Measurements from ENCODE around the gene EEIG1. TPM values are rescaled to one million over a fixed set of nuclear protein-coding genes. Genes with fewer than 3 reads are reported as not detected.

Gene EEIG1
- total and polyA plus RNA-seq, 10 of the 15 experiments (the other 5 are each of a cell fraction or from before 2014, with no cell fraction given): 1.2 to 75.9 (median 9.0) TPM

DNA sequence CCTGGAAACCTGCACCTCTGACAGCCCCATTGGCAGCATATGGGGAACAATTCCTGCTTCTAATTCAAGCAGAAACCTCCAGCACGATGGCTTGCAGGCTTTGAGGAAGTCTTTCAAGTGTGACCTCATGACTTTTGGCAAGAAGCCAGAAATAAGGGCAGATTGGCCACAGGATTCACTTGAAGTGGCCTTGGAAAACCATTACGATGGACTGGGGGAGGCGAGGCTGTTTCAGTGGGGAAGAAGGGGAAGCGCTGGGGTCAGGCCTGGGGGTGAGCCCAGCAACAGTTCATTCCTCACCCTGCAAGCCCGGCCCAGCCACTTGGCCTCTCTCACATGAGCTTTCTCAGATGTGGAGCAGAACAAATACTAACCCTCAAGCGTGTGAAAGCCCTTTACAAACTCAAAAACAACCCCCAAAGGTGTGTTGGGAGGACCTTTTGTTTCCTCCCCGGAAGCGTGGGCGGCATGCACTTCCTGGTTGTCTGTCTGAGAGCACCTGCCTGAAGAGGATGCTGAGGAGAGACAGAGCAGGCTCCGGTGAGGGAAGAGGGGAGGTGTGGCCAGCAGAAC is 26.9 kb upstream of the EEIG1 start (continued):
- TF ChIP-seq, protein P1, sequence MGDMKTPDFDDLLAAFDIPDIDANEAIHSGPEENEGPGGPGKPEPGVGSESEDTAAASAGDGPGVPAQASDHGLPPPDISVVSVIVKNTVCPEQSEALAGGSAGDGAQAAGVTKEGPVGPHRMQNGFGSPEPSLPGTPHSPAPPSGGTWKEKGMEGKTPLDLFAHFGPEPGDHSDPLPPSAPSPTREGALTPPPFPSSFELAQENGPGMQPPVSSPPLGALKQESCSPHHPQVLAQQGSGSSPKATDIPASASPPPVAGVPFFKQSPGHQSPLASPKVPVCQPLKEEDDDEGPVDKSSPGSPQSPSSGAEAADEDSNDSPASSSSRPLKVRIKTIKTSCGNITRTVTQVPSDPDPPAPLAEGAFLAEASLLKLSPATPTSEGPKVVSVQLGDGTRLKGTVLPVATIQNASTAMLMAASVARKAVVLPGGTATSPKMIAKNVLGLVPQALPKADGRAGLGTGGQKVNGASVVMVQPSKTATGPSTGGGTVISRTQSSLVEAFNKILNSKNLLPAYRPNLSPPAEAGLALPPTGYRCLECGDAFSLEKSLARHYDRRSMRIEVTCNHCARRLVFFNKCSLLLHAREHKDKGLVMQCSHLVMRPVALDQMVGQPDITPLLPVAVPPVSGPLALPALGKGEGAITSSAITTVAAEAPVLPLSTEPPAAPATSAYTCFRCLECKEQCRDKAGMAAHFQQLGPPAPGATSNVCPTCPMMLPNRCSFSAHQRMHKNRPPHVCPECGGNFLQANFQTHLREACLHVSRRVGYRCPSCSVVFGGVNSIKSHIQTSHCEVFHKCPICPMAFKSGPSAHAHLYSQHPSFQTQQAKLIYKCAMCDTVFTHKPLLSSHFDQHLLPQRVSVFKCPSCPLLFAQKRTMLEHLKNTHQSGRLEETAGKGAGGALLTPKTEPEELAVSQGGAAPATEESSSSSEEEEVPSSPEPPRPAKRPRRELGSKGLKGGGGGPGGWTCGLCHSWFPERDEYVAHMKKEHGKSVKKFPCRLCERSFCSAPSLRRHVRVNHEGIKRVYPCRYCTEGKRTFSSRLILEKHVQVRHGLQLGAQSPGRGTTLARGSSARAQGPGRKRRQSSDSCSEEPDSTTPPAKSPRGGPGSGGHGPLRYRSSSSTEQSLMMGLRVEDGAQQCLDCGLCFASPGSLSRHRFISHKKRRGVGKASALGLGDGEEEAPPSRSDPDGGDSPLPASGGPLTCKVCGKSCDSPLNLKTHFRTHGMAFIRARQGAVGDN (IDR thresholded peaks at IDR 0.05): no peak; the same call in 1 of the 2 replicates
- TF ChIP-seq ZNF24 (IDR thresholded peaks at IDR 0.05): no peak
- TF ChIP-seq RFX5 (IDR thresholded peaks at IDR 0.05; ENCODE audit: low read depth, low read length): no peak
- no peak for TF ChIP-seq JUNB (IDR thresholded peaks at IDR 0.05)
- TF ChIP-seq TCF3 (IDR thresholded peaks at IDR 0.05; ENCODE audit: borderline replicate concordance, insufficient read depth, low read depth, low read length): 0 out of 2 replicates have a peak, but pooled peaks have one; percentile 34
- TF ChIP-seq POLR2AphosphoS5 (IDR thresholded peaks at IDR 0.05; ENCODE audit: low read length): peak; percentile 51; the same call in 1 of the 2 replicates
- TF ChIP-seq, protein P2, sequence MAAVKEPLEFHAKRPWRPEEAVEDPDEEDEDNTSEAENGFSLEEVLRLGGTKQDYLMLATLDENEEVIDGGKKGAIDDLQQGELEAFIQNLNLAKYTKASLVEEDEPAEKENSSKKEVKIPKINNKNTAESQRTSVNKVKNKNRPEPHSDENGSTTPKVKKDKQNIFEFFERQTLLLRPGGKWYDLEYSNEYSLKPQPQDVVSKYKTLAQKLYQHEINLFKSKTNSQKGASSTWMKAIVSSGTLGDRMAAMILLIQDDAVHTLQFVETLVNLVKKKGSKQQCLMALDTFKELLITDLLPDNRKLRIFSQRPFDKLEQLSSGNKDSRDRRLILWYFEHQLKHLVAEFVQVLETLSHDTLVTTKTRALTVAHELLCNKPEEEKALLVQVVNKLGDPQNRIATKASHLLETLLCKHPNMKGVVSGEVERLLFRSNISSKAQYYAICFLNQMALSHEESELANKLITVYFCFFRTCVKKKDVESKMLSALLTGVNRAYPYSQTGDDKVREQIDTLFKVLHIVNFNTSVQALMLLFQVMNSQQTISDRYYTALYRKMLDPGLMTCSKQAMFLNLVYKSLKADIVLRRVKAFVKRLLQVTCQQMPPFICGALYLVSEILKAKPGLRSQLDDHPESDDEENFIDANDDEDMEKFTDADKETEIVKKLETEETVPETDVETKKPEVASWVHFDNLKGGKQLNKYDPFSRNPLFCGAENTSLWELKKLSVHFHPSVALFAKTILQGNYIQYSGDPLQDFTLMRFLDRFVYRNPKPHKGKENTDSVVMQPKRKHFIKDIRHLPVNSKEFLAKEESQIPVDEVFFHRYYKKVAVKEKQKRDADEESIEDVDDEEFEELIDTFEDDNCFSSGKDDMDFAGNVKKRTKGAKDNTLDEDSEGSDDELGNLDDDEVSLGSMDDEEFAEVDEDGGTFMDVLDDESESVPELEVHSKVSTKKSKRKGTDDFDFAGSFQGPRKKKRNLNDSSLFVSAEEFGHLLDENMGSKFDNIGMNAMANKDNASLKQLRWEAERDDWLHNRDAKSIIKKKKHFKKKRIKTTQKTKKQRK (IDR thresholded peaks at IDR 0.05; ENCODE audit: low read depth, low read length): no peak
- TF ChIP-seq ESRRA (IDR thresholded peaks at IDR 0.05; ENCODE audit: low read length): no peak
- TF ChIP-seq POU2F2 (IDR thresholded peaks at IDR 0.05; ENCODE audit: borderline replicate concordance, low read depth, low read length): no peak
- TF ChIP-seq EP300 (IDR thresholded peaks at IDR 0.05; ENCODE audit: borderline replicate concordance in 1 of 2, control insufficient read depth in 1 of 2, low read depth in 2 of 2, low read length in 2 of 2): no peak
- TF ChIP-seq, protein P3, sequence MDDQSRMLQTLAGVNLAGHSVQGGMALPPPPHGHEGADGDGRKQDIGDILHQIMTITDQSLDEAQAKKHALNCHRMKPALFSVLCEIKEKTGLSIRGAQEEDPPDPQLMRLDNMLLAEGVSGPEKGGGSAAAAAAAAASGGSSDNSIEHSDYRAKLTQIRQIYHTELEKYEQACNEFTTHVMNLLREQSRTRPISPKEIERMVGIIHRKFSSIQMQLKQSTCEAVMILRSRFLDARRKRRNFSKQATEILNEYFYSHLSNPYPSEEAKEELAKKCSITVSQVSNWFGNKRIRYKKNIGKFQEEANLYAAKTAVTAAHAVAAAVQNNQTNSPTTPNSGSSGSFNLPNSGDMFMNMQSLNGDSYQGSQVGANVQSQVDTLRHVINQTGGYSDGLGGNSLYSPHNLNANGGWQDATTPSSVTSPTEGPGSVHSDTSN (IDR thresholded peaks at IDR 0.05; ENCODE audit: insufficient replicate concordance, low read depth, low read length): no peak
- TF ChIP-seq NR2F1 (conservative IDR thresholded peaks at IDR 0.05): peak; percentile 76
